ENCODE data around the gene IQCM.

IQCM gene

DNA sequence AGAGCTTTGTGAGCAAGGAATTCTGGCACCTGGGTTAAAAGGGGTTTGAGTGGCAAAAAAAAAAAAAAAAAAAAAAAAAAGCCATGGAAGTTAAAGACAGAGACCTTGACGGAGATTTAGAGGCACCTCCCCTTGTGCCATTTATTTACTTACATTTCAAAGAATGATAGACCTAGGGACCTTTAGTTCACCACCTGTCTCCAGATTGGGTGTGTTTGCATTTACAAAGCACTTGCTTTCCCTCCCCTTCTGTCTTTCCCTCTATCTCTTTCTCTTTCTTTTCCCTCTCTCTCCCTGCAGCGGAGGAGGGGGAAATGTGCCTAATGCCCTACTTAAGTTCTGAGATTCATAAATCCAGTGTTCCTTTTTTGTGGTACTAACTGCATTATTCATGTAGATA, 116.0 kb downstream of the IQCM start:
- no peaks in the 10 kb centered on the region for H3K27me3 ChIP-seq (ENCODE audit: control insufficient read depth, insufficient read depth, low read length)
- no peak overlapping the region for H2AFZ ChIP-seq
- H3K4me1 ChIP-seq = no peaks in the 10 kb centered on the region
- H3K9ac ChIP-seq = no peak overlapping the region
- H3K36me3 ChIP-seq (ENCODE audit: control insufficient read depth, insufficient read depth, low read length) = no peaks in the 10 kb centered on the region
- H3K4me2 ChIP-seq (ENCODE audit: low read length) = no peak overlapping the region
- TF ChIP-seq, protein P1, sequence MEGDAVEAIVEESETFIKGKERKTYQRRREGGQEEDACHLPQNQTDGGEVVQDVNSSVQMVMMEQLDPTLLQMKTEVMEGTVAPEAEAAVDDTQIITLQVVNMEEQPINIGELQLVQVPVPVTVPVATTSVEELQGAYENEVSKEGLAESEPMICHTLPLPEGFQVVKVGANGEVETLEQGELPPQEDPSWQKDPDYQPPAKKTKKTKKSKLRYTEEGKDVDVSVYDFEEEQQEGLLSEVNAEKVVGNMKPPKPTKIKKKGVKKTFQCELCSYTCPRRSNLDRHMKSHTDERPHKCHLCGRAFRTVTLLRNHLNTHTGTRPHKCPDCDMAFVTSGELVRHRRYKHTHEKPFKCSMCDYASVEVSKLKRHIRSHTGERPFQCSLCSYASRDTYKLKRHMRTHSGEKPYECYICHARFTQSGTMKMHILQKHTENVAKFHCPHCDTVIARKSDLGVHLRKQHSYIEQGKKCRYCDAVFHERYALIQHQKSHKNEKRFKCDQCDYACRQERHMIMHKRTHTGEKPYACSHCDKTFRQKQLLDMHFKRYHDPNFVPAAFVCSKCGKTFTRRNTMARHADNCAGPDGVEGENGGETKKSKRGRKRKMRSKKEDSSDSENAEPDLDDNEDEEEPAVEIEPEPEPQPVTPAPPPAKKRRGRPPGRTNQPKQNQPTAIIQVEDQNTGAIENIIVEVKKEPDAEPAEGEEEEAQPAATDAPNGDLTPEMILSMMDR (IDR thresholded peaks at IDR 0.05) = no peak
- H3K79me2 ChIP-seq = no peaks in the 10 kb centered on the region
- no peak overlapping the region for H3K27ac ChIP-seq
- H3K4me3 ChIP-seq (ENCODE audit: low read depth, low read length) = no peak overlapping the region
- H3K9me3 ChIP-seq (ENCODE audit: control insufficient read depth, low read length) = no peaks in the 10 kb centered on the region

DNA sequence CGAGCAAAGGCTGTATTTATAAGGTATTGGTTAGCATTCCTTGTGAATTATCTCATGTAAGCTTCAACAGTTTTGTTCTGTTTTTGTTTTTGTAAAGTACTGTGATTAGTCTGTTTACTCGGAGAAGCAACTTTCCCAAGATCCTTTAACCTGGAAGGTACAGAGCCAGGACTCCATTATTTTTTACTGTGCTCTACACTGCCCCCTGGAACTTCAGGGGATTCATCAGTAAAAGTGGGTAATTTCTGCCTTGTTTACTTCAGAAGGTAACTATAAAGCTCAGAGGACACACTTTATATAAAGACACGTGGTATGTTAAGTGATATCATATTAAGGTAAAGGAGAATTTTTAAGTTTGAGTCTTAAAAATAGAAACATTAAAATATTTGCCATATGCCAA, 124.9 kb downstream of the IQCM start:
- Histone ChIP-seq H3K9ac (no peak overlapping the region), H3K79me2 (no peaks in the 10 kb centered on the region), H3K27ac (no peak overlapping the region), H3K4me1 (no peaks in the 10 kb centered on the region), H3K4me2 (ENCODE audit: low read length) (no peak overlapping the region), H3K36me3 (ENCODE audit: control insufficient read depth, insufficient read depth, low read length) (no peaks in the 10 kb centered on the region), H3K9me3 (ENCODE audit: control insufficient read depth, low read length) (no peaks in the 10 kb centered on the region), H3K27me3 (ENCODE audit: control insufficient read depth, insufficient read depth, low read length) (no peaks in the 10 kb centered on the region), H3K4me3 (ENCODE audit: low read depth, low read length) (no peak overlapping the region), H2AFZ (no peak overlapping the region)
- TF ChIP-seq, protein P1 (IDR thresholded peaks at IDR 0.05) = no peak

DNA sequence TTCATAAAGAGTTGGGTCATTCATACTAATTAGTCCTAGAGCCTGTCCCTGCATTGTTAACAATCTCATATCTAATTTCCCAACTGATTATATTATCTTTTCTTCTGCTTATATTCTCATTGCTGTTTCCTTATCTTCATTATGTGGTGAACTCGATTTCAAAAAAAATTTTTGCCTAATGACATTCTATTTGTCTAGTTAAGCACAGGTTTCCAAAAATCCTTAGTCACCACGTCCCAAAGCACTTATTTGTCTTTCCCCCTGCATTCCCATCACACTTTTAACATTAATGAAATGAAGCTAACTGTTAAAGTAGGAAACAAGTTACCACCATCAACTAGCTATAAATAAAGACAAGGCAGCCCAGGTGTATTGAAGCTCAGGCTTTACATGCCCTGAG, 131.1 kb downstream of the IQCM start:
- Histone ChIP-seq H3K27ac (no peak overlapping the region), H2AFZ (no peak overlapping the region), H3K4me3 (ENCODE audit: low read depth, low read length) (no peak overlapping the region), H3K27me3 (ENCODE audit: control insufficient read depth, insufficient read depth, low read length) (no peaks in the 10 kb centered on the region), H3K79me2 (no peaks in the 10 kb centered on the region), H3K36me3 (ENCODE audit: control insufficient read depth, insufficient read depth, low read length) (no peaks in the 10 kb centered on the region), H3K4me2 (ENCODE audit: low read length) (no peak overlapping the region), H3K4me1 (no peaks in the 10 kb centered on the region), H3K9ac (no peak overlapping the region), H3K9me3 (ENCODE audit: control insufficient read depth, low read length) (no peaks in the 10 kb centered on the region)
- TF ChIP-seq, protein P1 (IDR thresholded peaks at IDR 0.05) = no peak

DNA sequence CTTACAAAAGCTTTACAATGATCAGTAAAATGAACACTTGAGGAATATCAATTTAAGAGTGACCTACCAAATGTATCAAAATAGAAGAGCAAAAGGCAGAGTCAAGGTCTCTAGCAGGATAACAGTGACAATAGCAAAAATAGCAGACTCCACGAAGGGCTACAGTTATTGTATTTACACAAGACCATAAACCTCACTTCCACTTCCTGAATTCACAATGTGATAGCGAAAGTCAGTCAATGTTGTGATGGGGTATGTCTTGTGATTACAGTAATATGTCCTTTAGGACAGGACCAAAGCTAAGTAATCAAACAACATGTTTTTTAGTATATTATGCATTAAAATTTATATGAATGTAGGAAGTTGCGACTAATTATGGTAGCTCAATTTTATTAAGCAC, 139.6 kb downstream of the IQCM start:
- Histone ChIP-seq H3K4me3 (ENCODE audit: low read depth, low read length) (no peak overlapping the region), H3K27ac (no peak overlapping the region), H3K36me3 (ENCODE audit: control insufficient read depth, insufficient read depth, low read length) (no peaks in the 10 kb centered on the region), H2AFZ (no peak overlapping the region), H3K9ac (no peak overlapping the region), H3K4me2 (ENCODE audit: low read length) (no peak overlapping the region), H3K4me1 (no peaks in the 10 kb centered on the region), H3K79me2 (no peaks in the 10 kb centered on the region), H3K9me3 (ENCODE audit: control insufficient read depth, low read length) (no peaks in the 10 kb centered on the region), H3K27me3 (ENCODE audit: control insufficient read depth, insufficient read depth, low read length) (no peaks in the 10 kb centered on the region)
- TF ChIP-seq, protein P1 (IDR thresholded peaks at IDR 0.05) = no peak

GRCh38 chr4:149645790-149646189, 169.9 kb downstream of the IQCM start:
- Histone ChIP-seq H3K4me1 (no peaks in the 10 kb centered on the region), H3K9me3 (ENCODE audit: control insufficient read depth, low read length) (no peaks in the 10 kb centered on the region), H3K27me3 (ENCODE audit: control insufficient read depth, insufficient read depth, low read length) (no peaks in the 10 kb centered on the region), H3K9ac (no peak overlapping the region), H3K27ac (no peak overlapping the region), H3K4me2 (ENCODE audit: low read length) (no peak overlapping the region), H3K79me2 (no peaks in the 10 kb centered on the region), H3K4me3 (ENCODE audit: low read depth, low read length) (no peak overlapping the region), H3K36me3 (ENCODE audit: control insufficient read depth, insufficient read depth, low read length) (no peaks in the 10 kb centered on the region), H2AFZ (no peak overlapping the region)
- TF ChIP-seq, protein P1 (IDR thresholded peaks at IDR 0.05) = no peak
